ENCODE measurements around the gene NUP107.

NUP107 gene

GRCh38 chr12:68750506-68750905 is 63.7 kb downstream of the NUP107 start:
- H3K36me3 ChIP-seq (ENCODE audit: insufficient read depth): 0 out of 2 replicates have a peak, but pooled peaks cover 6% of the 10 kb centered on the region
- peaks cover 20% of the 10 kb centered on the region for H3K4me1 ChIP-seq (ENCODE audit: low read depth, poor library complexity, severe bottlenecking)
- no peak overlapping the region for H3K4me3 ChIP-seq (IDR thresholded peaks at IDR 0.05; ENCODE audit: insufficient read depth, low read depth, low read length)
- TF ChIP-seq CTCF (conservative IDR thresholded peaks at IDR 0.05; ENCODE audit: low read depth, low read length): no peak
- H3K27me3 ChIP-seq (ENCODE audit: insufficient read depth, low read depth): no peaks in the 10 kb centered on the region
- H4K20me1 ChIP-seq (ENCODE audit: insufficient read depth): no peaks in the 10 kb centered on the region
- no peak overlapping the region for H3K9ac ChIP-seq
- H3K79me2 ChIP-seq (ENCODE audit: insufficient read depth, low read depth): no peaks in the 10 kb centered on the region
- H2AFZ ChIP-seq (ENCODE audit: low read depth): no peak overlapping the region
- no peak overlapping the region for H3K27ac ChIP-seq
- no peak overlapping the region for H3K4me2 ChIP-seq

- Histone ChIP-seq H3K4me3 (IDR thresholded peaks at IDR 0.05; ENCODE audit: insufficient read depth, low read depth, low read length) (no peak overlapping the region), H3K79me2 (ENCODE audit: insufficient read depth, low read depth) (no peaks in the 10 kb centered on the region), H3K36me3 (ENCODE audit: insufficient read depth) (0 out of 2 replicates have a peak, but pooled peaks cover 6% of the 10 kb centered on the region), H3K27ac (no peak overlapping the region), H3K9ac (no peak overlapping the region), H3K4me1 (ENCODE audit: low read depth, poor library complexity, severe bottlenecking) (no peaks in the 10 kb centered on the region), H3K4me2 (no peak overlapping the region), H4K20me1 (ENCODE audit: insufficient read depth) (no peaks in the 10 kb centered on the region), H3K27me3 (ENCODE audit: insufficient read depth, low read depth) (no peaks in the 10 kb centered on the region), H2AFZ (ENCODE audit: low read depth) (no peak overlapping the region)
- TF ChIP-seq CTCF (conservative IDR thresholded peaks at IDR 0.05; ENCODE audit: low read depth, low read length): no peak
These were observed 68.9 kb downstream of the NUP107 start for GRCh38 chr12:68755536-68756243.

- no peaks in the 10 kb centered on the region for H3K36me3 ChIP-seq (ENCODE audit: insufficient read depth)
- H4K20me1 ChIP-seq (ENCODE audit: insufficient read depth): no peaks in the 10 kb centered on the region
- no peak overlapping the region for H3K4me2 ChIP-seq
- no peak overlapping the region for H3K4me3 ChIP-seq (IDR thresholded peaks at IDR 0.05; ENCODE audit: insufficient read depth, low read depth, low read length)
- no peaks in the 10 kb centered on the region for H3K79me2 ChIP-seq (ENCODE audit: insufficient read depth, low read depth)
- H2AFZ ChIP-seq (ENCODE audit: low read depth): no peak overlapping the region
- no peaks in the 10 kb centered on the region for H3K27me3 ChIP-seq (ENCODE audit: insufficient read depth, low read depth)
- no peak for TF ChIP-seq CTCF (conservative IDR thresholded peaks at IDR 0.05; ENCODE audit: low read depth, low read length)
- H3K27ac ChIP-seq: no peak overlapping the region
- peaks cover 7% of the 10 kb centered on the region for H3K4me1 ChIP-seq (ENCODE audit: low read depth, poor library complexity, severe bottlenecking)
- no peak overlapping the region for H3K9ac ChIP-seq
These were observed 73.1 kb downstream of the NUP107 start for GRCh38 chr12:68759852-68760251.

- Histone ChIP-seq H3K79me2 (ENCODE audit: insufficient read depth, low read depth) (no peaks in the 10 kb centered on the region), H3K4me2 (no peak overlapping the region), H4K20me1 (ENCODE audit: insufficient read depth) (no peaks in the 10 kb centered on the region), H2AFZ (ENCODE audit: low read depth) (no peak overlapping the region), H3K36me3 (ENCODE audit: insufficient read depth) (no peaks in the 10 kb centered on the region), H3K9ac (no peak overlapping the region), H3K27me3 (ENCODE audit: insufficient read depth, low read depth) (no peaks in the 10 kb centered on the region), H3K4me1 (ENCODE audit: low read depth, poor library complexity, severe bottlenecking) (peaks cover 7% of the 10 kb centered on the region), H3K27ac (no peak overlapping the region), H3K4me3 (IDR thresholded peaks at IDR 0.05; ENCODE audit: insufficient read depth, low read depth, low read length) (no peak overlapping the region)
- TF ChIP-seq CTCF (conservative IDR thresholded peaks at IDR 0.05; ENCODE audit: low read depth, low read length): no peak
These were observed 74.1 kb downstream of the NUP107 start for GRCh38 chr12:68760806-68761441.
